AG09309 (cell line): ENCODE data around the gene FNDC5.

Experiments used
- DNase-seq: peaks from one replicate; pipeline ENCODE4 v3.0.0-alpha.2; 2010; ENCODE audit warnings: low read depth
- H3K4me3 ChIP-seq: 2 replicates; pipeline ENCODE4 v1.5.1; 2011; ENCODE audit warnings: mild to moderate bottlenecking, low read depth, low read length, moderate library complexity; ENCODE audit not compliant: control insufficient read depth
- TF ChIP-seq, protein P1 (sequence below): IDR thresholded peaks from 2 replicates; pipeline ENCODE4 v1.5.1; 2011; ENCODE audit warnings: mild to moderate bottlenecking, low read depth, low read length, inconsistent platforms; ENCODE audit not compliant: insufficient read depth, control insufficient read depth; ENCODE audit errors: missing control alignments

FNDC5 gene

DNA sequence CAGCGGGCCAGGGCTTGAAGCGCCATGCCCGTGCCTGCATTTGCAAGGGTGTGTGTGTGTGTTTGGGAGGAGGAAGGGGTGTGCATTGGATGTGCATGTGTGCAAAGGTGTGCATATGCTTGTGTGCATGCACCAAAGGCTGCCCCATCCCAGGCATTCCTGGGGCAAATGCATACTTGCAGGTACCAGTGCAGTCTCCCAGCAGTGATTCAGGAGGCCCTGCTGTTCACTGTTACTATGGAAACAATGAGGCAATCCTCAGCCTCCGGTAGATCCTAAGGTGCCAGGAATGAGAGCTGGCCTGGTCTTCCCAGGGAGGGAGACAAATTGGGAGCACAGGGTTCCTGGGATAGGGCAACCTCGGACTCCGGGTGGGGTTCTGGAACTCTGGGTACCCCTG lies 7.5 kb upstream of the FNDC5 start:
- DNase-seq: peak; percentile 5
- H3K4me3 ChIP-seq: no peak overlapping the region
- TF ChIP-seq, protein P1, sequence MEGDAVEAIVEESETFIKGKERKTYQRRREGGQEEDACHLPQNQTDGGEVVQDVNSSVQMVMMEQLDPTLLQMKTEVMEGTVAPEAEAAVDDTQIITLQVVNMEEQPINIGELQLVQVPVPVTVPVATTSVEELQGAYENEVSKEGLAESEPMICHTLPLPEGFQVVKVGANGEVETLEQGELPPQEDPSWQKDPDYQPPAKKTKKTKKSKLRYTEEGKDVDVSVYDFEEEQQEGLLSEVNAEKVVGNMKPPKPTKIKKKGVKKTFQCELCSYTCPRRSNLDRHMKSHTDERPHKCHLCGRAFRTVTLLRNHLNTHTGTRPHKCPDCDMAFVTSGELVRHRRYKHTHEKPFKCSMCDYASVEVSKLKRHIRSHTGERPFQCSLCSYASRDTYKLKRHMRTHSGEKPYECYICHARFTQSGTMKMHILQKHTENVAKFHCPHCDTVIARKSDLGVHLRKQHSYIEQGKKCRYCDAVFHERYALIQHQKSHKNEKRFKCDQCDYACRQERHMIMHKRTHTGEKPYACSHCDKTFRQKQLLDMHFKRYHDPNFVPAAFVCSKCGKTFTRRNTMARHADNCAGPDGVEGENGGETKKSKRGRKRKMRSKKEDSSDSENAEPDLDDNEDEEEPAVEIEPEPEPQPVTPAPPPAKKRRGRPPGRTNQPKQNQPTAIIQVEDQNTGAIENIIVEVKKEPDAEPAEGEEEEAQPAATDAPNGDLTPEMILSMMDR: no peak

DNA sequence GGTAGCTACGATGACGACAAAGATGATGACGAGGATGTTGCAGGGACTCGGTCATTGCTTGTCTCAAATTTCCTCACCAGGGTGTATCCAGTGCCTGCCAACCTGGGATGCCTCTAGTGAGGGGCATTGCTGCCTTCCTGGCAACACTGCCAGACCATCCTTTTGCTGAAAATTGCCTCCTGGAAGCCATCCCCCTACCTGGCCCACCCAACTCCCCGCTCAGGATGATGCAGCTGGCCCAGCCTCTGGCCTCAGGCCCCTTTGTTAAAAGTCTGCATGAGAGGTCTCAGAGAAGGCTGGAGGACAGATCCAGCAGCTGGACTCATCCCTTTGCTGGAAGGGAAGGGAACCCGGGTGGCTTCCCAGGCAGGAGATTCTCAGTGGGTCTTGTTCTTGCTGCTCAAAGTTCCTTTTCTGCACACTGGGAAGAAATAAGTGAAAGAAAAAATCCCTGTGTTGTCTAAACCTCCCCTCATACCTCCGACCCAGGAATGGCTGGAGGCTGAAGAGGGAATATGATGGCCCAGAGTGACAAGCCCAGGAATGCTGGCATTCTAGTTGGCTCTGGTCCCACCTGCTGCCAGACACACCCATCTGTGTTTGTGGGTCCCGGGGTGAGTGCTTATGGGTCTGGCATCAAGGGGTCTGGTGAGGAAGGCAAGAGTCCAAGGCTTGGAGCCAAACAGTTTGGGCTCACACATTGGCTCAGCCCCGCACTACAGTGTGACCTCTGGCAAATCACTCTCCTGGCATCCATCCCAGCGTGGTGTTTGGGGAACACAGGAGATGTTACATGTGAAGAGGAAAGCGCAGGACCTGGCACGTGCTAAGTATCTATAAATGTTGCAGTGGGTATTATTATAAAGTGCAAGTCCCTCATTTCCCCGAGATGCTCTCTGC lies 6.7 kb upstream of the FNDC5 start:
- TF ChIP-seq, protein P1: no peak
- no peak for DNase-seq
- no peak overlapping the region for H3K4me3 ChIP-seq

DNA sequence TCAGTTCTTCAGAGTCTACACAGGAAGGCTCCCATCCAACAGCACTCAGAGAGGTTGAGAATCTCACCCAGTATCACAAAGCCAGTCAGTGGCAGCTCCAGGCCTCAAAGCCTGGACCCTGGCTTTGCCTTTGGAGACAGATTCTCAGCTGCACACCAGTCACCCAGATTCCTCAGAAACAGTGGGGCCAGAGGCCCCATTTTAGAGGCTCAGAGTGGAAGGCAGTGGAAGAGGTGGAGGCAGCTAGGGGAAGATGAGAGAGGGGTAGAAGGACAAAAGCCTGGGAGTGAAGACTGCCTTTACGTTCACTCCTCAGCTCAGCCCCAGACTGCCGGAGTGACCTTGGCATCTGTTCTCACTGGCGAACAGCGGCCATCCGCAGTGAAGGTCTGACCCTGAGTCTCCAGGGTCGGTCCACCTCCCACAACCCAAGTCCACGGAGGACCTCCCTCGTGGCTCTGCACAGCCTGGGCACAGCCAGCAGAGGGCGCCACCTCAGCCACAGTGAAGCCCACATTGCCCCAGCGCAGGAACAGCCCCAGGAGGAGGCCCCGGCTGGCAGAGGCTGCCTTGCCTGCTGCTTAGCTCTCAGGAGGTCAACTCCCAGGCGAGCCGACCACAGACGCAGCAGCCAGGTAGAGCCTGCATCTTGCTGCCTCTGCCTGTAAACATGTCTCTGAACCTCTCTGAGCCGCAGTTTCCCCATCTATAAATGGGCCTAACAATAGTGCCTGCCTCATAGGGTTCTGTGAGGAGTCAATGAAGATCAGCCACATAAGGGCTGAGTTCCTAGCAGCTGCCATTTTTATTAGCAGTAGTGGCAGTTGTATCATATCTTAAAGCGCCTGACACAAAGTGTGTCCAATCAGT lies 5.9 kb upstream of the FNDC5 start:
- H3K4me3 ChIP-seq: no peak overlapping the region
- TF ChIP-seq, protein P1: peak; percentile 94
- no peak for DNase-seq

DNA sequence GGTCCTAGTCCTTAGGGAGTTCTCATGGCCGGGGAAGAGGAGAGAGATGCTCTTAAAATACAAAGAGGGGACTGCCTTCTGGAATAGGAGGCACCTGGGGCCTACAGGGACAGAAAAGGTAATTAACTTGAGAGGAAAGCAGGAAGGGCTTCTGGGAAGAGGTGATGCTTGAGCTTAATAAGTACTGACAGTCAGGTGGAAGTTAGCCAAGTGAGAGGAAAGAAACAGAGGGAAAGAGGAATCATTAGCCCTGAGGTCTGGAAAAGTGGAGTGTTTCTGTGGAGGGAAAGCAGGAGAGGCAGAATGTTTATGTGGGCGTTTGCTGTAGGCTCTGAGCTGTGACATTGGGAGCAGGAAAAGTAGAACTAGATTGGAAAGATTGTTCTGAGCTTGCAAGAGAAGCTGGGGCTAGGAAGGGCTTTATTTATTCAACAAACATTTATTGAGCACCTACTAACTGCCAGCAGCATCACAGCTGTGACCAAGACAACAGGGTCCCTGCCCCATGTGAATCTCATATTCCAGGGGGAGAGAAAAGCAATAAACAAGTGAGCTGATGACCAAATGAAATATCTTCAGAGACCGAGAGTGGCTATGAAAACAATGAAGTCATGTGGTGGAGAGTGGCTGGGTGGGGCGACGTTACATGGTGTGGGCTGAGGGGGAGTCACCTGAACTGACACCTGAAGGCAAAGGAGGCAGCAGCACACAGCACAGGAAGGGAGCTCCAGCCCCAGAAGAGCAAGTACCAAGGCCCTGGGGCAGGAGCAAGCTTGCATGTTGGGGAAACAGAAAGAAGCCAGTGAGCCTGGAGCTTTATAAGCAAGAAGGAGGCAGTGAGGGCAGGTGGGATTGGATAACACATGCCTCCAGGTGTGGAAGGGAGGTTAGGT lies 4.4 kb upstream of the FNDC5 start:
- no peak for DNase-seq
- TF ChIP-seq, protein P1: peak; percentile 2
- H3K4me3 ChIP-seq: no peak overlapping the region

DNA sequence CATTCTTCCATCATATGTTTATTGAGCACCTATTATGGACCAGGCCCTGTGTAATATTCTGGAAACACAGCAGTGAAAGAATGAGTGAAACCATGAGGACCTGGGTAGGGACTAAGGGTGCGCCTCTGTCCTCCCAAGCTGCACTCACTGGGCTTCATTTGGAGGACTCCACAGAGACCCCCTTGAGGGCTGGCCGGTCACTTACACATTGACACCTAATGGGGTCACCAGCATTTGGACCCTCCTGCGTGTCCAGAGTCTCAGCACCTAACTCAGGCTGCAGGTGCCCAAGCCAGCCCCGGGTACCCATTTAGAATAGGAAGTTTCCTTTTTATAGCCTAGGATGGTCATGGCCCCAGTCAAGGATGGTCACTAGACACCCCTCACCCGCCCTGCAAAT lies 2.8 kb upstream of the FNDC5 start:
- DNase-seq: no peak
- TF ChIP-seq, protein P1: no peak
- H3K4me3 ChIP-seq: no peak overlapping the region

DNA sequence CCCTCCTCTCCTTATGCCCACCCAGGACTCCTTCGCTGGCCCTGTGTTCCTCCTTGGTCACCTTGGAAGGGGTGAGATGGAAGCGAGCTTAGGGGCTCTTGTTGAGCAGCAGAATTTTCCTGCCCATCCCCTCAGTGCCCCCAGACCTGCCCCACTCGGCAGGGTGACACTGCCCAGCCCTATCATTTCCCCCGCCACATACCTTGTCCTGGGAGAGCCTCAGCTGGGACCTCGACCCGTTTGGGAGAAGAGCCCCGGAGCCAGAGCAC lies 1.4 kb upstream of the FNDC5 start:
- DNase-seq: no peak
- TF ChIP-seq, protein P1: no peak
- no peak overlapping the region for H3K4me3 ChIP-seq
